Activated CD8-positive, alpha-beta T cell treated with anti-CD3 and anti-CD28 coated beads for 36 hours (primary cell): ENCODE results near the gene MRPL36. TPM values are rescaled to one million over a fixed set of nuclear protein-coding genes. Genes with fewer than 3 reads are reported as not detected.

Source experiments
- ATAC-seq: fragments of 200-7000 bp; cut with Tn5 transposase; one replicate; pipeline ENCODE4 v1.10.0; 2021; ENCODE audit warnings: mild to moderate bottlenecking, moderate library complexity
- CTCF ChIA-PET: fragments of 350-600 bp; sonication (Branson Sonifier 250); formaldehyde crosslinking; loops from one replicate; lab custom pipeline; 2021; ENCODE audit warnings: antibody characterized with exemption; lab: Charles Lee
- POLR2A ChIA-PET: fragments of 350-600 bp; sonication (Branson Sonifier 250); formaldehyde crosslinking; loops from one replicate; lab custom pipeline; 2021; ENCODE audit warnings: antibody characterized with exemption; lab: Charles Lee
- DNase-seq: peaks from one replicate; pipeline ENCODE4 v3.0.0-alpha.2; 2020
- H3K27ac Mint-ChIP-seq: one replicate; pipeline ENCODE4 v1.8.0; 2021; ENCODE audit warnings: mild to moderate bottlenecking, mixed read lengths
- H3K27me3 Mint-ChIP-seq: one replicate; pipeline ENCODE4 v1.8.0; 2021; ENCODE audit warnings: mixed read lengths
- H3K36me3 Mint-ChIP-seq: one replicate; pipeline ENCODE4 v1.8.0; 2021; ENCODE audit warnings: low read depth, mixed read lengths
- H3K4me1 Mint-ChIP-seq: one replicate; pipeline ENCODE4 v1.8.0; 2021; ENCODE audit warnings: low read depth, mixed read lengths
- H3K4me3 Mint-ChIP-seq: one replicate; pipeline ENCODE4 v1.8.0; 2021; ENCODE audit warnings: mild to moderate bottlenecking, moderate library complexity, mixed read lengths
- H3K9me3 Mint-ChIP-seq: one replicate; pipeline ENCODE4 v1.8.0; 2021; ENCODE audit warnings: mixed read lengths
- intact Hi-C: fragments of 100-400 bp; cut with micrococcal nuclease; formaldehyde crosslinking; loops from one replicate; pipeline ENCODE4 v1.10.0; 2022
- total RNA-seq, 2 experiments: library from RNA; stranded (reverse); gene quantifications; one replicate each; pipeline ENCODE4 v1.2.3, GENCODE V29; 2021
- TF ChIP-seq, protein P1 (sequence below): fragments of 200-600 bp; IDR thresholded peaks from one replicate; pipeline ENCODE4 v1.8.0; 2022; ENCODE audit warnings: antibody characterized with exemption, mild to moderate bottlenecking

Gene MRPL36
- total RNA-seq, 2 experiments from 2014 or later, result 80.1 to 87.2 TPM

DNA sequence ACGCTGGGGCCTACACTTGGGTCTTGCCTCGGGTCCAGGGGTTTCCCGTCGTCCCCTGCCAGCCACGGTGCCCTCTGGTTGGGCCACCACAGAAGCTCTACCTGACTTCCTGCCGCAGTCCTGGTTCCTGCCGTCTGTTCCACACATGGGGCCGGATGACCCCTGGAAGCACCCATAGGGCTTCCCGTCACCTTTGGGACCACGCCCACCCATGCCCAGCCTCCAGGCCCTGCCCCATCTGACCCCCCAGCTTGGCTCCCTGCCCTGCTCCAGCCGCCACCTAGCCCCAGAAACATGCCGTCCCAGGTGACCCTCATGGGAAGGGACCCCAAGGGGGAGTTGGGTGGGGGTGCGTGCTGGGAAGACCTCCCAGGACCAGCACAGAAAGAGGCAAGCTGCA is 13.7 kb downstream of the MRPL36 start:
- POLR2A ChIA-PET, result interaction anchor here (1.0 kb wide), 1 partner anchor 18 kb away, joined by 3 read pairs; no protein-coding TSS in a partner anchor
- DNase-seq, result no peak
- H3K27me3 Mint-ChIP-seq, result no peaks in the 10 kb centered on the region
- peaks cover 53% of the 10 kb centered on the region for H3K4me1 Mint-ChIP-seq
- H3K9me3 Mint-ChIP-seq, result no peaks in the 10 kb centered on the region
- ATAC-seq, result no peak
- H3K27ac Mint-ChIP-seq, result no peak overlapping the region
- H3K4me3 Mint-ChIP-seq, result no peak overlapping the region
- CTCF ChIA-PET, result interaction anchor here (0.9 to 1.9 kb wide), 3 partner anchors 14 to 48 kb away, joined by 3 to 4 read pairs (median 3); no protein-coding TSS in a partner anchor
- intact Hi-C loops, result no loop called here
- TF ChIP-seq, protein P1, sequence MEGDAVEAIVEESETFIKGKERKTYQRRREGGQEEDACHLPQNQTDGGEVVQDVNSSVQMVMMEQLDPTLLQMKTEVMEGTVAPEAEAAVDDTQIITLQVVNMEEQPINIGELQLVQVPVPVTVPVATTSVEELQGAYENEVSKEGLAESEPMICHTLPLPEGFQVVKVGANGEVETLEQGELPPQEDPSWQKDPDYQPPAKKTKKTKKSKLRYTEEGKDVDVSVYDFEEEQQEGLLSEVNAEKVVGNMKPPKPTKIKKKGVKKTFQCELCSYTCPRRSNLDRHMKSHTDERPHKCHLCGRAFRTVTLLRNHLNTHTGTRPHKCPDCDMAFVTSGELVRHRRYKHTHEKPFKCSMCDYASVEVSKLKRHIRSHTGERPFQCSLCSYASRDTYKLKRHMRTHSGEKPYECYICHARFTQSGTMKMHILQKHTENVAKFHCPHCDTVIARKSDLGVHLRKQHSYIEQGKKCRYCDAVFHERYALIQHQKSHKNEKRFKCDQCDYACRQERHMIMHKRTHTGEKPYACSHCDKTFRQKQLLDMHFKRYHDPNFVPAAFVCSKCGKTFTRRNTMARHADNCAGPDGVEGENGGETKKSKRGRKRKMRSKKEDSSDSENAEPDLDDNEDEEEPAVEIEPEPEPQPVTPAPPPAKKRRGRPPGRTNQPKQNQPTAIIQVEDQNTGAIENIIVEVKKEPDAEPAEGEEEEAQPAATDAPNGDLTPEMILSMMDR, result no peak
- no peaks in the 10 kb centered on the region for H3K36me3 Mint-ChIP-seq

DNA sequence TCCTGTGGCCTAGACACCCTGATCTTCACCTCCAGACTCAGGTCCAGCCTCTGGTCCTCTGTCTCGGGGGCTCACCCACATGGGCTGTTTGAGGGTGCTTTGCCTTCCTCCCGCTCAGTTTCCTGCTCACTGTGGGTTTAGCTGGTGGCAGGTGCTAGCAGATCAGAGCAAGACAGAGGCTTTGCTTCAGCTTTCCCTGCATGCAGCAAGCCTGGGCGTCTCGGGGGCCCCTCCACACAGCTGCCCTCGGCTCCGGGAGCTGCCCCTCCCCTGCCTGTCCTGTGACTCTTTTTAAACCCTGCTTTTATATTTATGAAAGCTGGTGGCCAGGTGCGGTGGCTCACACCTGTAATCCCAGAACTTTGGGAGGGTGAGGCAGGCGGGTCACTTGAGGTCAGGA is 14.6 kb downstream of the MRPL36 start:
- Mint-ChIP-seq H3K36me3 (no peaks in the 10 kb centered on the region), H3K9me3 (no peaks in the 10 kb centered on the region), H3K27ac (no peak overlapping the region), H3K4me3 (no peak overlapping the region), H3K4me1 (peaks cover 45% of the 10 kb centered on the region), H3K27me3 (no peaks in the 10 kb centered on the region)
- intact Hi-C loops, result no loop called here
- DNase-seq (no peak), ATAC-seq (no peak)
- TF ChIP-seq, protein P1, result no peak
- ChIA-PET CTCF (interaction anchor here (1.1 to 1.9 kb wide), 2 partner anchors 21 to 47 kb away, joined by 3 to 4 read pairs; no protein-coding TSS in a partner anchor), POLR2A (no interaction called here)

DNA sequence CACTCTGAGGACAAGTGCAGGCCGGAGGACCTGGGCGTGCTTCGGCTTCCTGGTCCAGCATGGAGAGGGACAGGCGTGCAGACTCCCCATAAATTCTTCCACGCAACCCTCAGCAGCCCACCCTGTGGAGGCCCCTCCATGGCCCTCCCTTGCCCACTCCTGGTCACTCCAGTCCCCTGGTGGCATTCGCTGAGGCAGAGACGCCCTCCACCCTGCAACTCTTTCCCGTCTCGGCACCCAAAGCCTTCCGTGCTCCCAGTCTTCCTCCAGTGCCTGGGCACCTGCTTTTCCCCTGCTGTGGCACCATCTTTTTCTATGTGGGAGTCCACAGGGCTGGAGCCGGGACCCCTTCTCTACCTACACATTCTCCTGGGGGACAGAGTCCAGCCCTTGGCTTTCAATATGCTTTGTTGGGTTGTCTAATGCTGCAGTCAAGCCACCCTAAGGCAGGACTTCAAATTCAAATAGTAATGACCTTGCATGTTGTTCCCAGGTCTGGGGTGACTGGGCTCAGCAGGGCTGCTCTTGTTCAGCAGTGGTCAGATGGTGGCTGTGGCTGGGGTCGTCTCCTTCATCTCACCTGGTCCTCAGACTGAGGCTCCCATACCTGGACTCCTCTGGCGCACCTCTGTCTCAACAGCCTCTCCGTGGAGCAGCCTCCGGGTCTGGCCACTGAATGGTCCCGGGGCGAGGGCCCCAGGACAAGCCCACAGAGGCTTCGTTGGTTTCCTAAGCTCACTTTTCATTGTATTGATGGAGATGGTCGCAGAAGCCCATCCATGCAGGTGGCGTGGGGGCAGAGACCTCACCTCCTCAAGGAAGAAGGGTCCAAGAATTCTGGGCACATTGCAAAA is 15.2 kb downstream of the MRPL36 start:
- TF ChIP-seq, protein P1, result no peak
- ChIA-PET CTCF (interaction anchor here (1.9 kb wide), 1 partner anchor 20 kb away, joined by 4 read pairs; no protein-coding TSS in a partner anchor), POLR2A (no interaction called here)
- intact Hi-C loops, result no loop called here
- H3K27ac Mint-ChIP-seq, result no peak overlapping the region
- ATAC-seq (no peak), DNase-seq (no peak)
- no peaks in the 10 kb centered on the region for H3K36me3 Mint-ChIP-seq
- no peak overlapping the region for H3K4me3 Mint-ChIP-seq
- no peaks in the 10 kb centered on the region for H3K9me3 Mint-ChIP-seq
- peaks cover 39% of the 10 kb centered on the region for H3K4me1 Mint-ChIP-seq
- H3K27me3 Mint-ChIP-seq, result no peaks in the 10 kb centered on the region

DNA sequence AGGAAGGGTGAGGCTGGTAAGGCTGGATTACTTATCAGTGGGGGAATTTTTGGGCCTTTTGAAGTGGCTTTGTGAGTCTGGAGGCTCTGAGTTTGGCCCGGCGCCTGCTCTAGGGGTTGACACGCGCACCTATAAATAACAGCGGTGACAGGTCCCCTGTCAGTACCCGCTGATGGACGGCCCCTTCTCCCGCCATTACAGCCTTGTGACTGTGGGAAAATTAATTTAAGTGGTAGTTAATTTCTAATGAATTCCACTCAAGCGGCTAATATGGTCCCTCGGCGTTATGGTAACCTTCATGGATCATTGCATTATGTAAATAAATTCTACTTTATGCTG is 16.5 kb downstream of the MRPL36 start:
- ChIA-PET CTCF (no interaction called here), POLR2A (no interaction called here)
- no peak overlapping the region for H3K27ac Mint-ChIP-seq
- H3K4me1 Mint-ChIP-seq, result peaks cover 29% of the 10 kb centered on the region
- no peaks in the 10 kb centered on the region for H3K9me3 Mint-ChIP-seq
- intact Hi-C loops, result no loop called here
- TF ChIP-seq, protein P1, result no peak
- no peaks in the 10 kb centered on the region for H3K27me3 Mint-ChIP-seq
- H3K4me3 Mint-ChIP-seq, result no peak overlapping the region
- ATAC-seq (no peak), DNase-seq (peak; percentile 39)
- H3K36me3 Mint-ChIP-seq, result no peaks in the 10 kb centered on the region
